B cell (primary cell): ENCODE measurements around the gene SELENOS. TPM values are rescaled to one million over a fixed set of nuclear protein-coding genes. Genes with fewer than 3 reads are reported as not detected.

Experiments
- ATAC-seq: fragments of 200-7000 bp; cut with Tn5 transposase; one replicate; pipeline ENCODE4 v1.10.0; 2021; ENCODE audit warnings: low read depth, mild to moderate bottlenecking, moderate number of reproducible peaks, moderate library complexity
- CTCF ChIA-PET: fragments of 350-600 bp; sonication (Branson Sonifier 250); formaldehyde crosslinking; loops from one replicate; lab custom pipeline; 2021; ENCODE audit warnings: antibody characterized with exemption, inconsistent platforms; lab: Charles Lee
- POLR2A ChIA-PET: fragments of 350-600 bp; sonication (Branson Sonifier 250); formaldehyde crosslinking; loops from one replicate; lab custom pipeline; 2021; ENCODE audit warnings: antibody characterized with exemption; lab: Charles Lee
- DNase-seq: peaks from one replicate; pipeline ENCODE4 v3.0.0; 2013
- H2AFZ ChIP-seq: 2 replicates; pipeline ENCODE4 v1.6.1; 2012; ENCODE audit warnings: mild to moderate bottlenecking, low read depth, low read length; ENCODE audit not compliant: insufficient read depth, poor library complexity, severe bottlenecking
- H3K27ac ChIP-seq, 2 donors: 1 replicate in 1 of 2; 2 replicates in 1 of 2; pipeline ENCODE4 v1.5.1; 2012 to 2013; ENCODE audit warnings: low read length in 2 of 2, mild to moderate bottlenecking in 2 of 2, moderate library complexity in 1 of 2
- H3K27me3 ChIP-seq, 4 experiments: fragments of 200-600 bp in 1 of 4; sonication (generic) in 1 of 4; replicated peaks in 1 of 4; 1 replicate in 2 of 4; 2 replicates in 2 of 4; pipeline versions ENCODE4 v1.6.1 to v1.7.0; 2013 to 2016; ENCODE audit warnings: low read length in 3 of 4, mild to moderate bottlenecking in 2 of 4, mixed read lengths in 1 of 4, moderate library complexity in 1 of 4; ENCODE audit not compliant: insufficient read depth in 4 of 4, control insufficient read depth in 3 of 4; ENCODE audit errors: control extremely low read depth in 1 of 4
- H3K36me3 ChIP-seq, 2 experiments: replicated peaks in 1 of 2; 1 replicate in 1 of 2; 2 replicates in 1 of 2; pipeline versions ENCODE4 v1.6.1 to v1.7.1; 2013; ENCODE audit warnings: low read length in 1 of 2; ENCODE audit not compliant: insufficient read depth in 2 of 2, control insufficient read depth in 1 of 2; ENCODE audit errors: control extremely low read depth in 1 of 2, extremely low read depth in 1 of 2
- H3K4me1 ChIP-seq, 2 donors: fragments of 200-600 bp in 1 of 2; sonication (generic) in 1 of 2; 1 replicate in 1 of 2; 2 replicates in 1 of 2; pipeline versions ENCODE4 v1.5.1 to v1.6.1; 2013 to 2017; ENCODE audit warnings: low read length in 2 of 2; ENCODE audit not compliant: control insufficient read depth in 2 of 2, insufficient read depth in 2 of 2
- H3K4me2 ChIP-seq: replicated peaks from 2 replicates; pipeline ENCODE3; 2012; ENCODE audit warnings: mild to moderate bottlenecking, low read depth, low read length; ENCODE audit not compliant: poor library complexity, severe bottlenecking
- H3K4me3 ChIP-seq, 5 experiments: fragments of 200-600 bp in 1 of 5; sonication (generic) in 1 of 5; 1 replicate in 3 of 5; 2 replicates in 2 of 5; pipeline versions ENCODE4 v1.5.1 to v1.7.0; 2011 to 2016; ENCODE audit warnings: low read length in 4 of 5, mild to moderate bottlenecking in 4 of 5, low read depth in 2 of 5, control low read depth in 1 of 5, moderate library complexity in 1 of 5; ENCODE audit not compliant: insufficient read depth in 1 of 5; ENCODE audit errors: control extremely low read depth in 1 of 5, extremely low read depth in 1 of 5
- H3K79me2 ChIP-seq: fragments of 200-600 bp; sonication (generic); one replicate; pipeline ENCODE4 v1.6.0; 2016; ENCODE audit warnings: low read length; ENCODE audit not compliant: control insufficient read depth, insufficient read depth
- H3K9ac ChIP-seq: fragments of 200-600 bp; sonication (generic); 2 replicates; pipeline ENCODE4 v1.6.1; 2017; ENCODE audit warnings: mild to moderate bottlenecking, low read length, moderate library complexity
- H3K9me3 ChIP-seq, 3 donors: one replicate each; pipeline versions ENCODE4 v1.6.1 to v1.7.1; 2013; ENCODE audit warnings: low read length in 2 of 3; ENCODE audit not compliant: control insufficient read depth in 2 of 3, insufficient read depth in 1 of 3; ENCODE audit errors: control extremely low read depth in 1 of 3
- H4K20me1 ChIP-seq: 2 replicates; pipeline ENCODE4 v1.6.0; 2012; ENCODE audit warnings: mild to moderate bottlenecking, low read length; ENCODE audit not compliant: insufficient read depth, control insufficient read depth, poor library complexity, severe bottlenecking
- H3K27ac Mint-ChIP-seq: one replicate; pipeline ENCODE4 v1.8.0; 2021; ENCODE audit warnings: mixed read lengths
- H3K27me3 Mint-ChIP-seq: one replicate; pipeline ENCODE4 v1.8.0; 2021; ENCODE audit warnings: mixed read lengths
- H3K4me1 Mint-ChIP-seq: one replicate; pipeline ENCODE4 v1.8.0; 2021; ENCODE audit warnings: mixed read lengths
- H3K4me3 Mint-ChIP-seq: one replicate; pipeline ENCODE4 v1.8.0; 2021; ENCODE audit warnings: mixed read lengths
- H3K9me3 Mint-ChIP-seq: one replicate; pipeline ENCODE4 v1.8.0; 2022; ENCODE audit warnings: mixed read lengths; ENCODE audit not compliant: insufficient read depth
- CTCF ChIP-seq: fragments of 200-600 bp; IDR thresholded peaks from one replicate; pipeline ENCODE4 v1.8.0; 2022; ENCODE audit warnings: antibody characterized with exemption, mild to moderate bottlenecking
- EZH2 ChIP-seq: IDR thresholded peaks from 2 replicates; pipeline ENCODE4 v1.6.1; 2012; ENCODE audit warnings: borderline replicate concordance, low read depth, mild to moderate bottlenecking, moderate library complexity, low read length; ENCODE audit not compliant: insufficient read depth, poor library complexity, severe bottlenecking
- WGBS: methylation state at CpG from one replicate; pipeline ENCODE4 v1.1.5; 2013; ENCODE audit warnings: missing lambda C conversion rate; ENCODE audit not compliant: insufficient coverage; 5-methylcytosine and 5-hydroxymethylcytosine counted together
- intact Hi-C: fragments of 100-400 bp; cut with micrococcal nuclease; formaldehyde crosslinking; loops from one replicate; pipeline ENCODE4 v1.10.0; 2022
- polyA plus RNA-seq: library from polyadenylated mRNA; depleted of rRNA; stranded (reverse); fragments of >200 nt; gene quantifications from 2 replicates; pipeline ENCODE4 v1.2.3, GENCODE V29; 2012
- total RNA-seq, 2 donors: library from RNA; stranded (reverse); fragments of 120-200 nt in 1 of 2; gene quantifications; 1 replicate in 1 of 2; 2 replicates in 1 of 2; pipeline versions ENCODE4 v1.2.3 to v1.2.4, GENCODE V29; 2013 to 2022

Gene SELENOS
- total and polyA plus RNA-seq, 2 donors (not counting 1 experiment from before 2014, with no cell fraction given), result 14.2 to 26.8 TPM

GRCh38 chr15:101250873-101251829 lies 26.1 kb downstream of the SELENOS start:
- no peaks in the 10 kb centered on the region for H3K36me3 ChIP-seq
- H3K9ac ChIP-seq, result peak overlapping the region; percentile 75
- H3K4me1 ChIP-seq, result peaks cover 39 to 41% of the 10 kb centered on the region in 2 donors
- peaks cover 0 to 4% (median 0%) of the 10 kb centered on the region in 4 experiments for H3K27me3 ChIP-seq
- peak overlapping the region; percentile 93 for H3K4me3 Mint-ChIP-seq
- intact Hi-C loops, result loop anchor here (1.0 kb wide), 2 partner anchors 12 to 649 kb away; partner anchors contain the start of genes ASB7 and LINS1
- peak overlapping the region; percentile 96 for H3K4me2 ChIP-seq
- DNase-seq (peak; percentile 52), ATAC-seq (peak; percentile 44)
- ChIA-PET POLR2A (interaction anchor here (0.6 to 1.8 kb wide), 5 partner anchors 9 to 473 kb away, joined by 3 to 10 read pairs (median 4); partner anchors contain the start of genes LRRK1, SNRPA1 and TARS3), CTCF (interaction anchor here (0.6 to 9.3 kb wide), 12 partner anchors 8 to 243 kb away, joined by 3 to 138 read pairs (median 4); no protein-coding TSS in a partner anchor)
- H3K4me1 Mint-ChIP-seq, result peaks cover 40% of the 10 kb centered on the region
- H3K9me3 Mint-ChIP-seq, result no peaks in the 10 kb centered on the region
- peak overlapping the region; percentile 13 to 51 for H3K27ac ChIP-seq
- peaks cover 54% of the 10 kb centered on the region for H3K79me2 ChIP-seq
- TF ChIP-seq CTCF (no peak), EZH2 (no peak)
- WGBS, result under 1% methylated on average over 150 of the region's 150 CpGs
- H4K20me1 ChIP-seq, result peaks cover 18% of the 10 kb centered on the region
- H2AFZ ChIP-seq, result peak overlapping the region; percentile 89
- H3K27ac Mint-ChIP-seq, result peak overlapping the region; percentile 96
- no peaks in the 10 kb centered on the region for H3K9me3 ChIP-seq
- H3K4me3 ChIP-seq, result peak overlapping the region; percentile 43 to 81 (median 62)
- H3K27me3 Mint-ChIP-seq, result no peaks in the 10 kb centered on the region
